Breast epithelium (tissue), 4 donors: ENCODE measurements around the gene GCKR. TPM values are rescaled to one million over a fixed set of nuclear protein-coding genes. Genes with fewer than 3 reads are reported as not detected.

Experiments used
- DNase-seq, 2 donors: peaks; one replicate each; pipeline ENCODE4 v3.0.0-alpha.2; 2019; ENCODE audit warnings: low spot score in 2 of 2
- H3K27ac ChIP-seq, 2 donors: fragments of 200-600 bp; sonication (generic) in 1 of 2; one replicate each; pipeline ENCODE4 v1.5.1; 2016 to 2019; ENCODE audit warnings: mild to moderate bottlenecking in 1 of 2
- H3K27me3 ChIP-seq, 2 donors: fragments of 200-600 bp; sonication (generic) in 1 of 2; one replicate each; pipeline versions ENCODE4 v1.5.1 to v1.6.0; 2017 to 2019; ENCODE audit warnings: control low read depth in 1 of 2, mild to moderate bottlenecking in 1 of 2
- H3K36me3 ChIP-seq: fragments of 200-600 bp; one replicate; pipeline ENCODE4 v1.5.1; 2019
- H3K4me1 ChIP-seq, 2 donors: fragments of 200-600 bp; sonication (generic); one replicate each; pipeline ENCODE4 v1.5.1; 2016 to 2019; ENCODE audit warnings: control low read depth in 1 of 2
- H3K4me3 ChIP-seq, 3 donors: fragments of 200-600 bp; sonication (generic); 1 replicate in 2 of 3; 2 replicates in 1 of 3; pipeline ENCODE4 v1.5.1; 2016 to 2019; ENCODE audit warnings: mild to moderate bottlenecking in 3 of 3, moderate library complexity in 2 of 3
- H3K9me3 ChIP-seq, 2 donors: fragments of 200-600 bp; sonication (generic) in 1 of 2; one replicate each; pipeline ENCODE4 v1.5.1; 2016 to 2019; ENCODE audit warnings: control low read depth in 1 of 2
- CTCF ChIP-seq, 3 donors: fragments of 450-650 bp; IDR thresholded peaks; one replicate each; pipeline ENCODE4 v1.5.1; 2016 to 2017; ENCODE audit warnings: antibody characterized with exemption in 3 of 3, mild to moderate bottlenecking in 3 of 3, moderate library complexity in 3 of 3
- POLR2A ChIP-seq: fragments of 450-650 bp; IDR thresholded peaks from one replicate; pipeline ENCODE4 v1.6.1; 2016; ENCODE audit warnings: antibody characterized with exemption, mild to moderate bottlenecking, moderate library complexity
- POLR2AphosphoS5 ChIP-seq, 3 donors: sonication (generic); formaldehyde crosslinking; IDR thresholded peaks; one replicate each; pipeline ENCODE4 v1.6.1; 2017; ENCODE audit warnings: antibody characterized with exemption in 3 of 3
- intact Hi-C: fragments of 100-400 bp; cut with DNase I; formaldehyde crosslinking; loops from one replicate; pipeline ENCODE4 v1.15.1; 2023; ENCODE audit warnings: low total_unique reads
- total RNA-seq, 3 donors: library from RNA; depleted of rRNA; stranded (reverse); fragments of >200 nt; gene quantifications; one replicate each; pipeline ENCODE4 v1.1.0, GENCODE V29; 2016

GCKR gene
- total RNA-seq, 3 donors from 2014 or later: 1.8 to 3.9 TPM; not detected in 1

GRCh38 chr2:27502142-27502541 is 5.5 kb downstream of the GCKR start:
- H3K4me1 ChIP-seq: no peaks in the 10 kb centered on the region
- H3K4me3 ChIP-seq: no peak overlapping the region
- no peaks in the 10 kb centered on the region for H3K36me3 ChIP-seq
- no peak overlapping the region for H3K27ac ChIP-seq
- H3K27me3 ChIP-seq: no peaks in the 10 kb centered on the region
- intact Hi-C loops: no loop called here
- no peak for TF ChIP-seq POLR2A
- TF ChIP-seq POLR2AphosphoS5 (IDR thresholded peaks at IDR 0.05): no peak
- TF ChIP-seq CTCF (IDR thresholded peaks at IDR 0.05): no peak
- no peak for DNase-seq
- no peaks in the 10 kb centered on the region for H3K9me3 ChIP-seq

GRCh38 chr2:27506587-27506986 is 9.9 kb downstream of the GCKR start:
- H3K4me3 ChIP-seq: no peak overlapping the region
- intact Hi-C loops: no loop called here
- H3K4me1 ChIP-seq: no peaks in the 10 kb centered on the region
- H3K36me3 ChIP-seq: no peaks in the 10 kb centered on the region
- no peak for TF ChIP-seq POLR2A
- no peak for TF ChIP-seq POLR2AphosphoS5 (IDR thresholded peaks at IDR 0.05)
- TF ChIP-seq CTCF (IDR thresholded peaks at IDR 0.05): no peak
- H3K27ac ChIP-seq: no peak overlapping the region
- DNase-seq: no peak
- H3K9me3 ChIP-seq: no peaks in the 10 kb centered on the region
- no peaks in the 10 kb centered on the region for H3K27me3 ChIP-seq

GRCh38 chr2:27507293-27507692 is 10.7 kb downstream of the GCKR start:
- H3K4me1 ChIP-seq: no peaks in the 10 kb centered on the region
- no peaks in the 10 kb centered on the region for H3K27me3 ChIP-seq
- intact Hi-C loops: no loop called here
- no peaks in the 10 kb centered on the region for H3K9me3 ChIP-seq
- no peaks in the 10 kb centered on the region for H3K36me3 ChIP-seq
- no peak overlapping the region for H3K4me3 ChIP-seq
- TF ChIP-seq POLR2A (no peak), POLR2AphosphoS5 (IDR thresholded peaks at IDR 0.05) (no peak), CTCF (IDR thresholded peaks at IDR 0.05) (no peak)
- H3K27ac ChIP-seq: no peak overlapping the region
- DNase-seq: no peak

- Histone ChIP-seq H3K4me1 (no peaks in the 10 kb centered on the region), H3K27ac (no peak overlapping the region), H3K4me3 (no peak overlapping the region), H3K27me3 (no peaks in the 10 kb centered on the region), H3K9me3 (no peaks in the 10 kb centered on the region), H3K36me3 (no peaks in the 10 kb centered on the region)
- TF ChIP-seq POLR2AphosphoS5 (IDR thresholded peaks at IDR 0.05) (no peak), CTCF (IDR thresholded peaks at IDR 0.05) (no peak), POLR2A (no peak)
- DNase-seq: no peak
- intact Hi-C loops: no loop called here
Observed at GRCh38 chr2:27509326-27509725, 12.7 kb downstream of the GCKR start.

GRCh38 chr2:27518113-27518781 is 21.6 kb downstream of the GCKR start:
- Histone ChIP-seq H3K9me3 (no peaks in the 10 kb centered on the region), H3K4me1 (no peaks in the 10 kb centered on the region), H3K4me3 (no peak overlapping the region), H3K27me3 (no peaks in the 10 kb centered on the region), H3K36me3 (no peaks in the 10 kb centered on the region), H3K27ac (no peak overlapping the region)
- intact Hi-C loops: no loop called here
- DNase-seq: no peak
- TF ChIP-seq POLR2AphosphoS5 (IDR thresholded peaks at IDR 0.05): no peak
- TF ChIP-seq CTCF (IDR thresholded peaks at IDR 0.05): no peak
- no peak for TF ChIP-seq POLR2A
